Measurements from ENCODE around the gene YOD1.

YOD1 gene

DNA sequence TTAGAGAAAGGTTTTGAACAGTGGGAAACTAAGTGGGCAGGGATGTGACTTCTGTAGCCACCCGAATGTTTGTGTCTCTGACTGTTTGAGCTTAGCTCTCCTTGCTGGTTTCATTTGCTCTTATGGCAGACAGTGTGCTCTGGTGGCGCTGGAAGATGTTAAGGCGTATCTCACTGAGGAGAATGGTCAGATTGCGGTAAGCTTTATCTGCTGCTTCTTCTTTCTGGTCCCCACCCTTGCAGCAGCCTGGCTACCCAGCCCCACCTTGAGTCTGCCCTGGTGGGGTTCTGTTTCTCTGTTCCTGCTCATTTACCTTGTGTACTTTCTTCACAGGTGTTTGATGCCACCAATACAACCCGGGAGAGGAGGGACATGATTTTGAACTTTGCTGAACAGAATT, 12.0 kb upstream of the YOD1 start:
- TF ChIP-seq, protein P1, sequence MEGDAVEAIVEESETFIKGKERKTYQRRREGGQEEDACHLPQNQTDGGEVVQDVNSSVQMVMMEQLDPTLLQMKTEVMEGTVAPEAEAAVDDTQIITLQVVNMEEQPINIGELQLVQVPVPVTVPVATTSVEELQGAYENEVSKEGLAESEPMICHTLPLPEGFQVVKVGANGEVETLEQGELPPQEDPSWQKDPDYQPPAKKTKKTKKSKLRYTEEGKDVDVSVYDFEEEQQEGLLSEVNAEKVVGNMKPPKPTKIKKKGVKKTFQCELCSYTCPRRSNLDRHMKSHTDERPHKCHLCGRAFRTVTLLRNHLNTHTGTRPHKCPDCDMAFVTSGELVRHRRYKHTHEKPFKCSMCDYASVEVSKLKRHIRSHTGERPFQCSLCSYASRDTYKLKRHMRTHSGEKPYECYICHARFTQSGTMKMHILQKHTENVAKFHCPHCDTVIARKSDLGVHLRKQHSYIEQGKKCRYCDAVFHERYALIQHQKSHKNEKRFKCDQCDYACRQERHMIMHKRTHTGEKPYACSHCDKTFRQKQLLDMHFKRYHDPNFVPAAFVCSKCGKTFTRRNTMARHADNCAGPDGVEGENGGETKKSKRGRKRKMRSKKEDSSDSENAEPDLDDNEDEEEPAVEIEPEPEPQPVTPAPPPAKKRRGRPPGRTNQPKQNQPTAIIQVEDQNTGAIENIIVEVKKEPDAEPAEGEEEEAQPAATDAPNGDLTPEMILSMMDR (IDR thresholded peaks at IDR 0.05): no peak
- no peak overlapping the region for H3K4me3 Mint-ChIP-seq
- no peak for DNase-seq

DNA sequence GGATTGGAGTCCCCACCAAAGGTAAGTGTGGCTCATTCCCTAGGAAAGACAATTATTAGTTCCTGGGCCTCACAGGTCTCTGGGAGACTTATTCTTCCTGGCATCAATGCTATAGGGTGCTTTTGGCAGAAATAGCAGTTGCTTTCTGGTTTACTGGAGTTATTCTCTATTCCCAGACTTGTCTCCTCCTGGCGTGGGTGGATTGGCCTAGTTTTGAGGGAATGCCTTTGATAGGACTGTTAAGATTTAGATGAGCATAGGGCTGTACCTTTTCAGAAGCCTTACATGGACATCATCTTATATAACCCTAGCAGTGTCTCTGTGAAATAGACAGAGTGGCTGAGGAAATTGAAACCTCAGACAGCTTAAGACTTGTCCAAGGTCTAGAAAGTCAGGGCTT, 11.1 kb upstream of the YOD1 start:
- TF ChIP-seq, protein P1 (IDR thresholded peaks at IDR 0.05): no peak
- no peak for DNase-seq
- Mint-ChIP-seq H3K4me1 (peaks cover 18% of the 10 kb centered on the region), H3K27me3 (ENCODE audit: low read depth, poor library complexity) (peaks cover 5% of the 10 kb centered on the region), H3K27ac (no peak overlapping the region), H3K9me3 (no peaks in the 10 kb centered on the region), H3K36me3 (ENCODE audit: low read depth) (peaks cover 11% of the 10 kb centered on the region), H3K4me3 (no peak overlapping the region)

More for the DNA sequence above, 12.0 kb upstream of the YOD1 start:
- Mint-ChIP-seq H3K36me3 (ENCODE audit: low read depth) (peaks cover 11% of the 10 kb centered on the region), H3K27me3 (ENCODE audit: low read depth, poor library complexity) (peaks cover 5% of the 10 kb centered on the region), H3K27ac (no peak overlapping the region), H3K4me1 (peaks cover 24% of the 10 kb centered on the region), H3K9me3 (no peaks in the 10 kb centered on the region)

DNA sequence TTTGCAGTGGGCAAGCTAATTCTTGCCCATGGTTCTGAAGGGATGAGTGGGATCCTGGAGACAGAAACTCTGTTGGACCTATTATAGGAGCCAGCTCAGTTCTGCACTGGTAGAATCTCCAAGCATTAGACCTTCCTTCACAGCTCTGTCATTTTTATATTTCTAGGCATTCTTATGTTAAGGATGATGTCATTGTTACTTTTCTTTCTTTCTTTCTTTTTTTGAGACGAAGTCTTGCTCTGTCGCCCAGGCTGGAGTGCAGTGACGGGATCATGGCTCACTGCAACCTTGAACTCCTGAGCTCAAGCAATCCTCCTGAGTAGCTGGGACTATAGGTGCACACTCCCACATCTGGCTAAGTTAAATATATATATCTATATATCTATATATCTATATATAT, 9.6 kb upstream of the YOD1 start:
- no peaks in the 10 kb centered on the region for H3K9me3 Mint-ChIP-seq
- H3K36me3 Mint-ChIP-seq (ENCODE audit: low read depth): peaks cover 11% of the 10 kb centered on the region
- TF ChIP-seq, protein P1 (IDR thresholded peaks at IDR 0.05): no peak
- H3K4me1 Mint-ChIP-seq: peaks cover 16% of the 10 kb centered on the region
- H3K4me3 Mint-ChIP-seq: no peak overlapping the region
- no peak overlapping the region for H3K27ac Mint-ChIP-seq
- no peak for DNase-seq
- H3K27me3 Mint-ChIP-seq (ENCODE audit: low read depth, poor library complexity): peaks cover 9% of the 10 kb centered on the region

DNA sequence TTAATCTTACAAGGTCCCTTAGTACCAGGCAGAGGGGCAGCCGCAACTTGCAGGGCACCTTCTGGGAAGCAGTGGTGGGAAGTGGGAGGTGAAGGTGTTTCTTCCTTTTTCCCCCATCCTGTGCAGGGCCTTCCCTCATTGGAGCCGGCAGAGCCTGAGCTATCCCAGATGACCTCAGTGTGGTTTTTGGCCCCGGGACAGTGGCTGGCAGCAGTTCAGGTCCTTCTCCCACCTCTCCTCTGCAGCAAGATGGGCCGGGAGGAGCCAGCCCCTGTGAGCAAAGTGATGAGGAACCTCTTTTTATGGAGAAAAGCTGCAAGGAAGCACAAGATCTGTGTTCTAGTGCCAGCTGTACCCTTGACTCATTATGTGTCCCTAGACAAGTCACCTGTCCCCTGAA, 8.9 kb upstream of the YOD1 start:
- H3K27me3 Mint-ChIP-seq (ENCODE audit: low read depth, poor library complexity): peaks cover 13% of the 10 kb centered on the region
- no peaks in the 10 kb centered on the region for H3K9me3 Mint-ChIP-seq
- DNase-seq: no peak
- no peak overlapping the region for H3K4me3 Mint-ChIP-seq
- H3K4me1 Mint-ChIP-seq: peaks cover 16% of the 10 kb centered on the region
- no peak overlapping the region for H3K27ac Mint-ChIP-seq
- TF ChIP-seq, protein P1 (IDR thresholded peaks at IDR 0.05): no peak
- H3K36me3 Mint-ChIP-seq (ENCODE audit: low read depth): peaks cover 11% of the 10 kb centered on the region

DNA sequence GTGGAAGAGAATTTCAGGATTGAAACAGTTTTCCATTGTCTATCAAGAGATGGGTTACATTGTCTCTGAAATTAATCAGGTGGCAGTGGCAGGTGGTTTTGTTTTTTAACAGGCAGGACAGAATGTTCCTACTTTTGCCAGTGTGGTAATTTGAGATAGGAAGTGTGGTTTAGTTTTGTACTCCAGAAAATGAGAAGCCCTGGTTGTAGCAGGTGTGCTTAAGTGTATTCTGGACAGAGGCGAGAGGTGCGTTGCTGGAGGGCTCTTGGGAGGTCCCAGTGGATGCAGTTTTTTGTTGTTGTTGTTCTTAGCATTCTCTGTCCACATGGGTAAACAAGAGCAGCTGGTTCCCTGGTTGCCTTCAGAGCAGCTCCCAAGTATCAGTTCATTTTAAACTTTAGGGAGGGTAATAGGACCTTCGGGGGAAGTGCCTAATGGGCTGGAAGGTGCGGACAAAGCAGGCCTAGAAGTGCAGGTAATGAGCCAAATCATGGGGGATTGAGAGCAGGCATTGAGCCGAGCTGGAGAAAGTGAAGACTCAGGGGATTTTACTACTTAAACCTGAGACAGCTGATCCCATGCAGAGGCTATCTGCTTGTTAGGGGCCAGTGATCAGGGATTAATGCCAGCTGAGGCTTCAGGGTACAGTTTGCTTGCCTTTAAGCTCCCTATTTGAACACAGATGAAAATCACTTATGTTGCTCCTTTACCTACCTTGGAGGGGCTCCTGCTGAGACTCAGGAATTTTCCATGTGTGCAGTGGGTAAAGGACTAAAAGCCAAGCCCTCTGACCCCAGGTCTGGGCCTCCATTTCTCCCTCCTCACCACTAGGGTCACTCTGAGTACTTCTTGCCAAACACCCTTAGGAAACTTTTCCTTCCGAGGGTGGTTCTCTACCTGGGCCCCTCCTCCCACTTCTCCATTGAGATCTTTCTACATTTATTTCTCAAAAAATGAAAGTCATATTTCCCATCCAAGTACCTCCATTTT, 8.2 kb upstream of the YOD1 start:
- H3K27me3 Mint-ChIP-seq (ENCODE audit: low read depth, poor library complexity): peaks cover 20% of the 10 kb centered on the region
- peaks cover 8% of the 10 kb centered on the region for H3K36me3 Mint-ChIP-seq (ENCODE audit: low read depth)
- TF ChIP-seq, protein P1 (IDR thresholded peaks at IDR 0.05): no peak
- peaks cover 16% of the 10 kb centered on the region for H3K4me1 Mint-ChIP-seq
- peak; percentile 15 for DNase-seq
- H3K4me3 Mint-ChIP-seq: no peak overlapping the region
- peak overlapping the region; percentile 62 for H3K27ac Mint-ChIP-seq
- H3K9me3 Mint-ChIP-seq: no peaks in the 10 kb centered on the region
